ENCODE results near the gene TGDS.
A peak's percentile ranks its signal among the peaks of the same experiment; 100 is the strongest.
"Not testable (repeated sequence)": the region's sequence is repeated elsewhere in the genome, so short reads cannot be mapped to it uniquely, and the experiment has no call there.

Gene TGDS

DNA sequence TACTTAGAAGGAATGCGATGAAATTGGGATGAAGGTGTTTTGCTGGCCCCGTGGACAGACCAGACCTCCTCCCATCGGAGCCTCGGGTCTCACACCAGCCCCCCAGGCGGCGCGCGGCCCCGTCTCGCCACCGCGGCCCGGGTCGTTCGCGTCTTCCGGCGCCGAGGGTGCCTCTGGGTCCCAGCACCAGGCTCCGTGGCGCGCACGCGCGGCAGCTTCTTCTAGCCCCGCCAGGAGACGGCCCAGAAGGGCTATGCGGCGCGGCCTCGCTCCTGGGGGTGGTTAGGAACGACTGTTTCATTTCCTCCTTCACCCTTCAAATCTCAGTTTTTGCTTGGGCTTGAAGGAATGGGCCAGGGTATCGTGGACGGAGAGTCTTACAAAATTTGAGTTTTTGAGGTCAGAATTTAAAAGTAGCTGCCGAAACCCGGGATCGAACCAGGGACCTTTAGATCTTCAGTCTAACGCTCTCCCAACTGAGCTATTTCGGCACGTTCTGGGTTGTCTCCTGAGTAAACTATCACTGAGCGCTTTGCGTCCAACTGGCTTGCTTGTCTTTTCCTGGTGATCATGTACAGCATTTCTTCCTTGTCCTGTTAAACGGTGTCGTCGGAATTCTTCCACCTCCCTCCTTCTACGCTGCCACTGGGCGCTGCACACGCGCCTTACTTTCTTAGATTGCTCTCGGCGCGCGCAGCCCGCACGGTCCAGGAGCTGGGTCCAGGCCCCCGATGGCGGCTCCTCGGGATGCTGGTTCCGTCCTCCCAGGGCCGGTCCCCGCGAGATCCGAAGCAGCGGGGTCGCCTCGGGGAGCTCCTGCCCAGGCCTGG lies 46.5 kb downstream of the TGDS start:
- peak; percentile 98 for DNase-seq

GRCh38 chr13:94548821-94549231 lies 47.1 kb downstream of the TGDS start:
- DNase-seq: no peak

- DNase-seq: no peak
Measured at GRCh38 chr13:94548382-94548781, 47.6 kb downstream of the TGDS start.

- no peak for DNase-seq
Measured at GRCh38 chr13:94546061-94546839, 49.7 kb downstream of the TGDS start.

GRCh38 chr13:94544922-94545321 lies 51.0 kb downstream of the TGDS start:
- no peak for DNase-seq

DNA sequence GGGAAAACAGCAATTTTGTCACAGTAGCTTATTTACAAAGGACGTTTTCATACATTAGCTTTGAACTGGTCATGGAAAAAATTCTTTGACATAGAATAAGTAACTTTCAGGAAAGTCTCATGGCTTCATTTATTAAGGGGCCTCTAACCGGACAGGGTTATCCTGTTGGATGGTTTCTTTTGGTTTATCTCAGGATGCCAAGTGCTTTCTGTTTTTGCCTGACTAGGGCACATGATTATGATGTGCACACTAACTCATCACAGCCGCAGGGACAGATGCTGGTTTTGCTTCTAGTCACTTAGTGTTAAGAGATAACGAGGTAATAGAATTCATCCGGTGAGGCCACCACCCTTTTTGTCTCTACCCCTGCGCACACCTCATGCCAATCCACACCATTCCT lies 53.0 kb downstream of the TGDS start:
- no peak for DNase-seq

DNA sequence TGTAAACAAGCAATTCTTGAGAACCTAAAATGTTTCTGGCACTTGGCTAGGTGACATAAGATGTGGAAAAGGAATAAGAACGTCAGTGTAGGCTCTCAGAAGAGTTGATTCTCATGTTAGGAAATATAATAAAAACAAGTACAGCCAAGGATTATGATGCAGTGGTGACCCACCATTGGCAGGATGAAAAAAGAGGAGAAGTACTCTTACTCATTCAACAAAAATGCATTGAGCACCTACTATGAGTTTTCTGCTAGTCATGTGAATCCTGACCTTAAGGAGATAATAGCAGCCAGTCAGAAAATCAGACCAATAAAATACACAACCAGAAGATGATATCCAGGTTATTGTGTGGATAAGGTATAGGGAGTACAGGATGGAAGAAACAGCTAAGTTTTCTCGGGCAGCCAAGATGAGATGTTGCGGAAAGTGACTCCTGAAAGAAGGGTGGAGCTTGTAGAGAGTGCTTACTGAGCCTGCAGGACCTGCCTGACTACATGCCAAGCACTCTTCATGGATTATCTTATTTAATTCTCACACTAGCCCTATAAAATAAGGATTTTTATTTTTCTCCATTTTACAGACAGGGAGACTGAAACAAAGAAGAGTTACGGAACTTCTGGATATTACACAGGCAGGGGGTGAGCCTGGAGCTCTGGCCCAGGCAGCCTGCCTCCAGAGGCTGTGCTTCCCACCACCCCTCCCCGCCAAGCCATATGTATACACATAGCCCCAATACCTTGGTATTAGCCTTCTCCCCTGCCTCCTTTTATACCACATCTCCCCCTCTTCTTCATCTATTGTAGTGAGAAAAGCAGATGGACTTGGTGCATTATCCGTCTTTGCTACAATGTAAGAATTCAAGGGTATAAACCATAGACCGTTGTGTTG lies 58.0 kb downstream of the TGDS start:
- DNase-seq: no peak

GRCh38 chr13:94535775-94536174 lies 60.2 kb downstream of the TGDS start:
- DNase-seq: no peak

DNA sequence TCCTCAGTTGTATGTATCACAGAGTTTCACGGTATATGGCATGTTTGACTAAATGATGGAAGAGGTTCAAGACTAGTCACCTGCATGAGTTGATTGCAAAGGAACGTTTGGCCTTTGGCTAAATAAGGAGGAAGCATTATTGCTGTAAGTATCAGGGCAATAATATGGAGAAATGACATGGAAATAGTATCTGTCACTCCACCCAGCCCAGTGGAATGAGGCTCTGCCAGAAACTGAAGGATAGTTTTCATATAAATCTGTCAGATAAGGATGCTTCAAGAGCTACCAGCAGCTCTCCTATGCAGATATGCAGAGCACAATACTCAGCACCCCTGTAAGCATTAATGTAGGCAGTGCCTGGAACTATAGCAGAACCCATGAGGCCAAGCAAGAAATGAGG lies 60.7 kb downstream of the TGDS start:
- DNase-seq: no peak

- DNase-seq: no peak
Measured at GRCh38 chr13:94534166-94534565, 61.8 kb downstream of the TGDS start.

GRCh38 chr13:94532278-94532677 lies 63.7 kb downstream of the TGDS start:
- not testable (repeated sequence) for DNase-seq

GRCh38 chr13:94526956-94527355 lies 69.0 kb downstream of the TGDS start:
- not testable (repeated sequence) for DNase-seq

- DNase-seq: no peak
Measured at GRCh38 chr13:94525781-94526180, 70.2 kb downstream of the TGDS start.

DNA sequence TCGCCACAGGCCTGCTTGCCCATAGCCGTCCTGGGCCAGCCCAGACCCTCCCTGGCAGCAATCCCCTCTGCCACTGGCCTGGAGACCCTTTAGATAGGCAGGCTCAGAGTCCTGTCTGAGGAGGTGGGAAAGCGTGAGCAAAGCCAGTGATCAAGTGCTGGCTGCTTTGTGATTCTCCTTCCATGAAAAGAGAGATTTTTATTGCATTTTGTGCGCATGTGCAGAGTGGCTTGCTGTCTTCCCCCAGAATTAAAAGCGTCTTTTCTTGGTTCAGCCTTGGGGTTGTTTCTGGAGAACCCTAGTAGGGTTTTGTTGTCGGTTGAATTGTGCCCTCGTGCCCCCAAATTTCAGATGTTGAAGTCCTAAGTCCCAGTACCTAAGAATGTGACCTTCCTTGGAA lies 71.5 kb downstream of the TGDS start:
- DNase-seq: no peak

Data from retina (tissue), 1 donor.